Stimulated activated CD4-positive, alpha-beta T cell treated with anti-CD3 and anti-CD28 coated beads, Interleukin-1b, Interleukin-23, amount 100 ng/mL, for 1 hour (primary cell): Measurements from ENCODE around the gene ARPC2.

Experiments used
- DNase-seq, 2 donors: peaks; one replicate each; pipeline ENCODE4 v3.0.0-alpha.2; 2020; ENCODE audit warnings: low read depth in 2 of 2

Gene ARPC2

DNA sequence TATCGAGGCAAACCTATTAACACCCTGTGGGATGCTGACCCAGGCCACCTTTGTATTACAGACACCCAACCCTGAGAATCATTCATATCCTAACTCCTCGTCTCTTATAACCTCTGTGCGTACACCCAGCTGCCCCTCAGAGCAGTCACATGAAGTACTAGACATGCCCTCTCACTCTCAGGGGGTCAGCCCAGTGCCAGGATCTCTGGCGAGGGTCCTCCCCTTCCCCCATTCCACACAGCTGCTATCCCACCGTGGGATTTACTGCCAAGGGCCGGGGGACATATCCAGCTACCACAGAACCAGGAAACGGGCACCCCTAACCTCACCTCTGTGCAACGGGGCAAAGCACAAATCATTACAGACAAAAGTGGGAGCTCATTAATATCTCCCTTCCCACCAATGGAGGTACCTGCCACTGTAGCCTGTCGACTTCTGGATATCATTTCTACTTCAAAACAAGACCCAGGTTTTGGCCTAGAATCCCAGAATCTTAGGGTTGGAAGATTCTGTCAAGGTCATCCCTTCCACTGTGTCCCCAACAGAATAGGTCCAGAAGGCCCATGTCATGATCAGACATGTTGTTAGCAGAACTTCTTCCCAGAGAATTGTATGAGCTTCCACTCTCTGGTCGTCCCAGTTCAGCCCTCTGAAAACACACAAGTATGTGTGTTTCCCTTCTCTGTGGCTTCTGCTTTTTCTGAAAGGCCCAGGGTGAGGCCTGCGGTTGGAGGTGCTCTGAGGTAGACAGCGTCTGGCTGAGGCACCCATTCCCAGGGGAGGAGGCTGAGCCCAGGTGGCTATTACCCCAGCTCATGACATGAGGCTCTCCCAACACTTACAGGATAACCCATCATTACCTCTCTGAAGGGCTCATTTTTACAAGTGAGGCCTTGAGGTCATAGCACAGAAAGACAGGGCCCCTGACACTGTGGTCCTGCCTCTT, 73.6 kb downstream of the ARPC2 start:
- DNase-seq, result no peak

- DNase-seq, result no peak
Observed at GRCh38 chr2:218291318-218292047, 74.5 kb downstream of the ARPC2 start.

- peak; percentile 65 to 72 for DNase-seq
Observed at GRCh38 chr2:218292048-218293014, 75.3 kb downstream of the ARPC2 start, which contains the start of gene TMBIM1. TMBIM1 (minus strand) TSS chr2:218292503; CDS start chr2:218282141, 10,362 bp downstream.

- DNase-seq, result no peak
Observed at GRCh38 chr2:218293715-218294429, 76.9 kb downstream of the ARPC2 start.

DNA sequence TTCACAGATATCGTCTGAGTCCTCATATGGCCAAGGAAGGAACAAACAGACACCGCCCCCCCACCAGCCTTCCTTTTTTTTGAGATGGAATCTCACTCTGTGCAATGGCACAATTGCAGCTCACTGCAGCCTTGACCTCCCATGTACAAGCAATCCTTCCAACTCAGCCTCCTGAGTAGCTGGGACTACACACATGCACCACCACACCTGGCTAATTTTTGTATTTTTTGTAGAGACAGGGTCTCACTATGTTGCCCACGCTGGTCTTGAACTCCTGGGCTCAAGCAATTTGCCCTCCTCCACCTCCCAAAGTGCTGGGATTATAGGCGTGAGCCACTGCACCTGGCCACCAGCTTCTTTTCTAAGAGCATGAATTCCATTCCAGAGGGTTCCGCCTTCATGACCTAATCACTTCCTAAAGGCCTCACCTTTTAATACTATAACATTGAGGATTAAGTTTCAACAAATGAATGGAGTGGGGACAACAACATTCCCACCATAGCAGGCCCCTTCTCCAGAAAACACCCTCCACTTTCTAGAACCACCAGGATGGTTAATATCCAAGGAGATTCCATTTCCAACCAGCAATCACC, 77.5 kb downstream of the ARPC2 start:
- DNase-seq, result no peak

GRCh38 chr2:218295029-218295428, 78.0 kb downstream of the ARPC2 start:
- DNase-seq, result no peak

- DNase-seq, result no peak
Observed at GRCh38 chr2:218296200-218296599, 79.2 kb downstream of the ARPC2 start.

GRCh38 chr2:218296847-218297246, 79.9 kb downstream of the ARPC2 start:
- DNase-seq, result no peak

DNA sequence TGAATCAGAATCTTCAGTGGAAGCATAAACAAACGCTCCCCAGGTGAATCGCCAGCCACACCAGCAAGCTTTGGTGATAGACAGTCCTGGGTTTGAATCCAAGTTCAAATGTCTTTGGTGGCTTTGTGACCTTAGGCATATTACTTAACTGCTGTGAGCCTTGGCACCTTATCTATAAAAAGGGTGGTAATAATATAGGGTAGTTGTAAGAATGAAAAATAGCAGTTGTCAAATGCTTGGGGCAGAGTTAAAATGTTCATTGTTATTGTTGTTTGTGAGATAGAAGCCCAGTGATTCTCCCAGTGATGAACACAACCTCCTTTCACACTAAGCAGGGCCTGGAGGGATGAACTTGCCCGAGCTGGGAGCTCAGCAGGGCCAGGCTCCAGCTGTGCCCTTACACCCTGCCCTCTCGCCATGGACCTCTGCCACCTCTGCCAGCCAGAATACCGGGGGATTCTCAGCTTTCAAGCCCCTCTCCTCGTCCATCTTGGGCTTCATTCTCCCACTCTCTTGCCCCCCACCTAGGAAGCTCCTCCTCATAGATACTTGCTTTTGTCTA, 81.4 kb downstream of the ARPC2 start:
- DNase-seq, result no peak

DNA sequence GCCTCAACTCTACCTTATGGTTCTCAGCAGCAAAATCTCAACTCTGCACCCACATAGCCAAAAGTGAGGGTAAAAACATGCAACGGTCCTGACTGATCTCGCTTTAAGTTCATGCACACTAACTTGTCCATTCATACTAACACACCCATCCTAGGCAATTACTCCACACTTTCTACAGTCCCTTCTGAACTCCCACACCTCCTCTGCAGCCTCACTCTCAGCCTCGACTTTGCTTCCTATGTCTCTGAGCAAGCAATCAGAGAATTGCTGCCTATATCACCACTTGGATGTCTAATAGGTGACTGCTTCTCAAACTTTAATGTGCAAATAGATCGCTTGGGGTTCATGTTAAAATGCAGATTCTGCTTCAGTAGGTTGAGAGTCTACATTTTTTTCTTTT, 83.2 kb downstream of the ARPC2 start:
- no peak for DNase-seq

- DNase-seq, result peak; percentile 76 to 79
Observed at GRCh38 chr2:218301176-218301819, 84.3 kb downstream of the ARPC2 start.
